ENCODE data around the gene DDA1. TPM values are rescaled to one million over a fixed set of nuclear protein-coding genes. Genes with fewer than 3 reads are reported as not detected.
A peak's percentile ranks its signal among the peaks of the same experiment; 100 is the strongest.

Gene DDA1
- total and polyA plus RNA-seq, 2 of the 13 experiments (the other 11 are each of a cell fraction or from before 2014, with no cell fraction given): 24.5 to 26.0 TPM

DNA sequence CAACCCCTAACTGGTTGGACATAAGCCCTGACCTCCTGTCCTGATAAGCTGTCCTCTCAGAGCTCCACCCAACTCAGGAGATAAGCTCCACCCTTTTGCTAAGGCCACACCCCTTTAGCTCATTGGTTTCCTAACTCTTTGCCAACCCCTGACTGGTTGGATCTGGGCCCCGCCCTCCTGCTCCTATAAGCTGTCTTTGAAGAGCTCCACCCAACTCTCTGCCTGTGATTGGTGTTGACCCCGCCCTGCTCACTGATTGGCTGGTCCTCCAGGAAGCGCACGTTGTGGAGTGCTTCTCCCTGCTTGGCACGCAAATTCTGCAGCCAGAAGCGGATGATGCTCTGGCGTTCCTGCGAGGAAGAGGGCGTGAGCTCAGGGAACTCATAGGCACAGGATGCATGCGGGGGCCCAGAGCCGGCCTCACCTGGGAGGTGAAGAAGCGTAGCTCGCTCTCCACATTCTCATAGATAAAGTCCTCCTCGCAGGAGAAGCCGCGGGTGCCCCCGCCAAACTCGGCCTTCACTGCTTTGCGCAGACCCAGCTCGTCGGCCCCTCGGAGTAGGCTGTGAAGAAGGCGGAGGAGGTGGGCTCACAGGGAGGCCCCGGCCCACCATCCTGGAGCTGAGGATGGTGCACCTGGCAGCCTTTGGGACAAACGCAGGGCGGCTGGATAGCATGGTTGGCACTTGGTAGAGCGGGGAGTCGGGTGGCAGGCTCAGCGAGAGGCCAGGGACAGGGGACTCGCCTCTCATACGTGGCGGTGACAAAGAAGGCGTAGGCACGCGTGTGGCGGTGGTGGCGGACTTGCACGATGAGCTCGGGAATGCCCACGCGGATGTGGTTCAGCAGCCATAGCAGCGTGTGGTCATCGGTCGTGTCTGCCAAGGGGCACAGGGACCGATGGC lies 23.6 kb downstream of the DDA1 start (continued):
- TF ChIP-seq, protein P1, sequence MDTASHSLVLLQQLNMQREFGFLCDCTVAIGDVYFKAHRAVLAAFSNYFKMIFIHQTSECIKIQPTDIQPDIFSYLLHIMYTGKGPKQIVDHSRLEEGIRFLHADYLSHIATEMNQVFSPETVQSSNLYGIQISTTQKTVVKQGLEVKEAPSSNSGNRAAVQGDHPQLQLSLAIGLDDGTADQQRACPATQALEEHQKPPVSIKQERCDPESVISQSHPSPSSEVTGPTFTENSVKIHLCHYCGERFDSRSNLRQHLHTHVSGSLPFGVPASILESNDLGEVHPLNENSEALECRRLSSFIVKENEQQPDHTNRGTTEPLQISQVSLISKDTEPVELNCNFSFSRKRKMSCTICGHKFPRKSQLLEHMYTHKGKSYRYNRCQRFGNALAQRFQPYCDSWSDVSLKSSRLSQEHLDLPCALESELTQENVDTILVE (CRISPR knock-in tag; IDR thresholded peaks at IDR 0.05): no peak

DNA sequence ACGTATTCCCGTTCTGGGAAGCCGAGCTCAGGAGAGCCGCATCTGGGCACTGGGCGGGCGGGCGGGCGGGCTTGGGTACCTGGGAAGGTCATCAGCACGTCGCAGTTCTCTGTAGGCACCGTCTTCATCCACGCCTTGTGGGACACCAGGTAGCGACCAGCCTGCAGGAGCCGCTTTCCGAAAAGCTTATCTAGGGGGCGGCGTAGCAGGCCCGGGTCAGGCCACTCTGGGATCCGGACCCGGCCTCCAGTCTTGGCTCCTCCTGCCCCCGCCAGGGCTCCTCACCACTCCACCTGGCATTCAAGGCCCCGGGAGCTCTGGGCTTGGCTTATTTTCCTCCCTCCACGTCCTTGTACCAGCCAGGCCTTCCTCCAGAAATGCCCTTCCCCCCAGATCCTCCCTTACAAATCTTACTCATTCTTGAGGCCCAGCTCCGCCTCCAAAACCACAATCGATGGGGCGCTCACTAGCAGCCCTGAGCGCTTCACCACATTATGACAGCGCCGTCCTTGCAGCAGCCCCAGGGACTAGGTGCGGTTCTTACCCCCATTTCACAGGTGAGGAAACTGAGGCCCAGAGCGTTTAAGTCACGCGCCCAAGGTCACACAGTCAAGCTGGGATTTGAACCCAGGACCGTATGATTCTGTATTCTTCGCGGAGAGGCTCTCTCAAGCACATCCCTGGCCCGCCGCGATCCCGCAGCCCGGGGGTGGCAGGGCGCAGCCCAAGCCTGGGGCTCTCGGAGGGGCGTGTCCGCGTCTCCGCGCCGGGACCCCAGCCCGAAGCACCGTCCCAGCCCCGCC lies 24.4 kb downstream of the DDA1 start:
- H2AFZ ChIP-seq (ENCODE audit: low read length): no peak overlapping the region
- 0 out of 5 replicates have a peak, but pooled peaks cover 0 to 2% of the 10 kb centered on the region in 2 experiments for H3K36me3 ChIP-seq (replicated peaks in 1 of 2; ENCODE audit: control insufficient read depth in 1 of 2, insufficient read depth in 2 of 2, low read length in 2 of 2)
- ChIA-PET CTCF (ENCODE audit: low intra/inter-chr PET ratio, low total read pairs) (no interaction called here), POLR2A (interaction anchor here (1.0 to 3.7 kb wide), 10 partner anchors 16 to 525 kb away, joined by 3 to 37 read pairs (median 5); partner anchors contain the start of genes BABAM1, DDA1, MVB12A and RPL18A)
- 41% methylated on average over 33 of the region's 52 CpGs for WGBS (ENCODE audit: low lambda C conversion rate)
- peak overlapping the region; percentile 82 for H3K9ac ChIP-seq (ENCODE audit: insufficient read depth, low read depth, low read length)
- no TSS peak for BruUV-seq (replicated peaks)
- H3K27ac ChIP-seq (ENCODE audit: extremely low read length, insufficient read depth, low read length): peak overlapping the region; percentile 68
- no peaks in the 10 kb centered on the region for H3K9me3 ChIP-seq (ENCODE audit: low read length)
- peaks cover 48% of the 10 kb centered on the region for H3K4me1 ChIP-seq (ENCODE audit: insufficient read depth, low read length)
- FAIRE-seq (no peak), ATAC-seq (no peak), DNase-seq (ENCODE audit: low spot score) (no peak)
- peak overlapping the region; percentile 70 to 91 (median 77) for H3K4me3 ChIP-seq (replicated peaks in 1 of 3; ENCODE audit: insufficient read depth in 1 of 3, low read depth in 2 of 3, low read length in 3 of 3)
- peak overlapping the region; percentile 91 for H3K4me2 ChIP-seq (ENCODE audit: low read depth, low read length)
- H4K20me1 ChIP-seq (ENCODE audit: insufficient read depth, low read length): no peaks in the 10 kb centered on the region
- H3K27me3 ChIP-seq (ENCODE audit: control insufficient read depth in 1 of 2, insufficient read depth in 2 of 2, low read length in 2 of 2): no peaks in the 10 kb centered on the region; a peak in 1 of 5 replicates
- H3K79me2 ChIP-seq (ENCODE audit: insufficient read depth, low read length): peaks cover 7% of the 10 kb centered on the region
- in situ Hi-C loops (cut with HindIII; ENCODE audit: extremely low pct_ligation_motif_present, low pct_unique_long_range_greater_than_20kb): no loop called here
- intact Hi-C loops (cut with micrococcal nuclease; ENCODE audit: unreplicated experiment): no loop called here
- TF ChIP-seq NKX3-1 (CRISPR knock-in tag; IDR thresholded peaks at IDR 0.05): no peak
- no peak for TF ChIP-seq ZNF549 (CRISPR knock-in tag; IDR thresholded peaks at IDR 0.05)
- peak; percentile 85 for TF ChIP-seq CHD4 (IDR thresholded peaks at IDR 0.05; ENCODE audit: borderline replicate concordance, low read length)
- TF ChIP-seq ZBTB7B (CRISPR knock-in tag; IDR thresholded peaks at IDR 0.05): no peak
- no peak for TF ChIP-seq IRF2 (CRISPR knock-in tag; IDR thresholded peaks at IDR 0.05)
- TF ChIP-seq, protein P2, sequence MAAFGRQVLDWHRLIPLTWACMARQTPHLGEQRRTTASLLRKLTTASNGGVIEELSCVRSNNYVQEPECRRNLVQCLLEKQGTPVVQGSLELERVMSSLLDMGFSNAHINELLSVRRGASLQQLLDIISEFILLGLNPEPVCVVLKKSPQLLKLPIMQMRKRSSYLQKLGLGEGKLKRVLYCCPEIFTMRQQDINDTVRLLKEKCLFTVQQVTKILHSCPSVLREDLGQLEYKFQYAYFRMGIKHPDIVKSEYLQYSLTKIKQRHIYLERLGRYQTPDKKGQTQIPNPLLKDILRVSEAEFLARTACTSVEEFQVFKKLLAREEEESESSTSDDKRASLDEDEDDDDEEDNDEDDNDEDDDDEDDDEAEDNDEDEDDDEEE (CRISPR knock-in tag; IDR thresholded peaks at IDR 0.05): no peak
- TF ChIP-seq, protein P3, sequence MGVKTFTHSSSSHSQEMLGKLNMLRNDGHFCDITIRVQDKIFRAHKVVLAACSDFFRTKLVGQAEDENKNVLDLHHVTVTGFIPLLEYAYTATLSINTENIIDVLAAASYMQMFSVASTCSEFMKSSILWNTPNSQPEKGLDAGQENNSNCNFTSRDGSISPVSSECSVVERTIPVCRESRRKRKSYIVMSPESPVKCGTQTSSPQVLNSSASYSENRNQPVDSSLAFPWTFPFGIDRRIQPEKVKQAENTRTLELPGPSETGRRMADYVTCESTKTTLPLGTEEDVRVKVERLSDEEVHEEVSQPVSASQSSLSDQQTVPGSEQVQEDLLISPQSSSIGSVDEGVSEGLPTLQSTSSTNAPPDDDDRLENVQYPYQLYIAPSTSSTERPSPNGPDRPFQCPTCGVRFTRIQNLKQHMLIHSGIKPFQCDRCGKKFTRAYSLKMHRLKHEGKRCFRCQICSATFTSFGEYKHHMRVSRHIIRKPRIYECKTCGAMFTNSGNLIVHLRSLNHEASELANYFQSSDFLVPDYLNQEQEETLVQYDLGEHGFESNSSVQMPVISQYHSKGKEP (CRISPR knock-in tag; IDR thresholded peaks at IDR 0.05): no peak
- TF ChIP-seq, protein P4, sequence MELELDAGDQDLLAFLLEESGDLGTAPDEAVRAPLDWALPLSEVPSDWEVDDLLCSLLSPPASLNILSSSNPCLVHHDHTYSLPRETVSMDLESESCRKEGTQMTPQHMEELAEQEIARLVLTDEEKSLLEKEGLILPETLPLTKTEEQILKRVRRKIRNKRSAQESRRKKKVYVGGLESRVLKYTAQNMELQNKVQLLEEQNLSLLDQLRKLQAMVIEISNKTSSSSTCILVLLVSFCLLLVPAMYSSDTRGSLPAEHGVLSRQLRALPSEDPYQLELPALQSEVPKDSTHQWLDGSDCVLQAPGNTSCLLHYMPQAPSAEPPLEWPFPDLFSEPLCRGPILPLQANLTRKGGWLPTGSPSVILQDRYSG (CRISPR knock-in tag; IDR thresholded peaks at IDR 0.05): 0 out of 2 replicates have a peak, but pooled peaks have one; percentile 60
- no peak for TF ChIP-seq ELF3 (CRISPR knock-in tag; IDR thresholded peaks at IDR 0.05)
- TF ChIP-seq ZNF256 (CRISPR knock-in tag; conservative IDR thresholded peaks at IDR 0.05): no peak
- no peak for TF ChIP-seq AGO2 (optimal IDR thresholded peaks at IDR 0.05; ENCODE audit: low read depth, low read length)
- TF ChIP-seq MED13 (CRISPR knock-in tag; IDR thresholded peaks at IDR 0.05): no peak
- no peak for TF ChIP-seq ZNF746 (CRISPR knock-in tag; IDR thresholded peaks at IDR 0.05)
- TF ChIP-seq NRL (CRISPR knock-in tag; IDR thresholded peaks at IDR 0.05; ENCODE audit: borderline replicate concordance): no peak
- TF ChIP-seq ZNF567 (CRISPR knock-in tag; IDR thresholded peaks at IDR 0.05; ENCODE audit: borderline replicate concordance): no peak
- TF ChIP-seq MIER2 (CRISPR knock-in tag; IDR thresholded peaks at IDR 0.05): no peak
